Activated naive CD8-positive, alpha-beta T cell (primary cell): ENCODE data around the gene LIG1.

Source experiments
- H3K27ac Mint-ChIP-seq: one replicate; pipeline ENCODE4 v1.8.0; 2021; ENCODE audit warnings: mixed read lengths
- H3K27me3 Mint-ChIP-seq: one replicate; pipeline ENCODE4 v1.8.0; 2021; ENCODE audit warnings: mixed read lengths
- H3K36me3 Mint-ChIP-seq: one replicate; pipeline ENCODE4 v1.8.0; 2021; ENCODE audit warnings: mixed read lengths
- H3K4me1 Mint-ChIP-seq: one replicate; pipeline ENCODE4 v1.8.0; 2021; ENCODE audit warnings: low read depth, mixed read lengths
- H3K4me3 Mint-ChIP-seq: one replicate; pipeline ENCODE4 v1.8.0; 2021; ENCODE audit warnings: mild to moderate bottlenecking, mixed read lengths
- H3K9me3 Mint-ChIP-seq: one replicate; pipeline ENCODE4 v1.8.0; 2021; ENCODE audit warnings: low read depth, mixed read lengths

LIG1 gene

DNA sequence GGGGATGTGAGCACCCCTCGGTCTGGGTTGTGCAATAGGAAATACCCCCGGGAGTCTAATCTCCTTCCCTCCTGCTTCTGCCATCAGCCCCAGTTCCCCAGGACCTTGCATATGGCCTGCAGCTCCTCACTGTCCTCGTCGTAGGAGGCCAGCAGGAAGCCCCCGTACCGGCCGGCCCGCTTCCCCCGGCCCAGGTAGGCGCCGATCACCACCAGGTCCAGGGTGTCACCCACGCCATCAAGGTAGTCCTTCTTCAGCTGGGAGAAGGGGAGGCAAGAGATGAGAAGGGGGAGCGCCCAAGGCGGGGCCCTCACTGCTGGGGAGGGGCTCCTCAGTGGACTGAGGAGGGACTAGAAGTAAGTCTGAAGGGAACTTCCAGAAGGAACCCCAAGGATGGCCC is 49.1 kb downstream of the LIG1 start:
- H3K4me3 Mint-ChIP-seq = no peak overlapping the region
- H3K4me1 Mint-ChIP-seq = peaks cover 8% of the 10 kb centered on the region
- H3K27me3 Mint-ChIP-seq = no peaks in the 10 kb centered on the region
- no peaks in the 10 kb centered on the region for H3K9me3 Mint-ChIP-seq
- H3K36me3 Mint-ChIP-seq = peaks cover 12% of the 10 kb centered on the region
- H3K27ac Mint-ChIP-seq = no peak overlapping the region

DNA sequence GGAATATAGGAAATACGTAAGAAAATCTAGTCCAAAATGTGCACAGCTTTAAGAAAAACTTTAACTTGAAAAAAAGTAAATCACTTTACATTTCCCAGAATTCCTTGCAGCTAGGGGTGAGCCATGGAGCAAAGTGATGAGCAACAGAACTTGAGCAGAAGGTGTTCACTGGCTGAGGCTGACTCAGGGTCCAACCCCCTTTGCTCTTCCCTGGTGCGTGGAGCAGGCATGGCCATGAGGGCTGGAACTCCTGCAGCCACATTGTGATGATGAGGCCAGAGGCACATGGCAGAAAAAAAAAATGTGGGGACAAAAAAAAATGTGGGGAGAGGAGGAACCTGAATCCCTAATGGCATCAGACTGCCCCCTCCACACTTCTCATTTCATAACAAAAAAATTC is 49.6 kb downstream of the LIG1 start:
- Mint-ChIP-seq H3K4me1 (peaks cover 8% of the 10 kb centered on the region), H3K4me3 (no peak overlapping the region), H3K36me3 (peaks cover 12% of the 10 kb centered on the region), H3K27me3 (no peaks in the 10 kb centered on the region), H3K9me3 (no peaks in the 10 kb centered on the region), H3K27ac (no peak overlapping the region)

DNA sequence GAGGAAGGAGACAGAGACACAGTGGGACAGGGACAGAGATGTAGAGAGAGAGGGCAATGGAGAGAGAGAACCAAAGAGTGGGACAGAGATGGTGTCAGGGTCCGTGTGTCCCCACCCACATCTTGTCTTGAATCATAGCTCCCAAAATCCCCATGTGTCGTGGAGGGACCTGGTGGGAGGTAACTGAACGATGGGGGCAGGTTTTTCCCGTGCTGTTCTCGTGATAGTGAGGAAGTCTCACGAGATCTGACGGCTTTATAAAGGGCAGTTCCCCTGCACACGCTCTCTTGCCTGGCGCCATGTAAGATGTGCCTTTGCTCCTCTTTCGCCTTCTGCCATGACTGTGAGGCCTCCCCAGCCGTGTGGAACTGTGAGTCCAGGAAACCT is 52.0 kb downstream of the LIG1 start:
- Mint-ChIP-seq H3K36me3 (peaks cover 10% of the 10 kb centered on the region), H3K27me3 (no peaks in the 10 kb centered on the region), H3K4me3 (no peak overlapping the region), H3K9me3 (no peaks in the 10 kb centered on the region), H3K27ac (peak overlapping the region; percentile 74), H3K4me1 (peaks cover 4% of the 10 kb centered on the region)

DNA sequence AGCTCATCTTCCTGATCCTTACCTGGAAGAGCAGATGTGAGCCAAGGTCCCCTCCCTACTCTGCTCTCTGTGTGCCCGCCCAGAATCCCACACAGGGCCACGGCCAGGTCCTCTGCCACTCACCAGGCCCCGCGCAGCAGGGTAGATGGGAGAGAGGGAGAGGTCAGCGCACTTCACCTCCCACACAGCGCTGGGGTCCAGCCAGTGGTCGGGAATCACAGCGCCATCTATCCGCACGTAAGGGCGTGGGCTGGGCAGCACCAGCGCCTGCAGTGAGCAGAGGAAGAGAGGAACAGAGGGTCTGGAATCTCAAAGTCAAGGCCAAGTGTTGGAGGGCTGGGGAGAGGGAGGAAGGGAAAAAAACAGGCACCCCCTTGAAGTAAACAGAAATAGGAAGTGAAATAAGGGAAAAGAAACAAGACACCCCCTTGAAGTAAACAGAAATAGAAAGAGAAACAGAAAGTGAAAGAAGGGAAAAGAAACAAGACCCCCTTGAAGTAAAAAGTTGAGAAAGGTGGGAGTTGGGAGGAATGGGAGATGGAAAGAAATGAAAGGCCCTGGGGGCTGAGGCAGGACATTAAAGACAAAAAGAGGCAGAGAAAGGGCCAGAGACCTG is 52.5 kb downstream of the LIG1 start:
- H3K27me3 Mint-ChIP-seq = no peaks in the 10 kb centered on the region
- H3K4me3 Mint-ChIP-seq = no peak overlapping the region
- H3K27ac Mint-ChIP-seq = peak overlapping the region; percentile 74
- no peaks in the 10 kb centered on the region for H3K9me3 Mint-ChIP-seq
- H3K4me1 Mint-ChIP-seq = peaks cover 4% of the 10 kb centered on the region
- H3K36me3 Mint-ChIP-seq = peaks cover 10% of the 10 kb centered on the region

DNA sequence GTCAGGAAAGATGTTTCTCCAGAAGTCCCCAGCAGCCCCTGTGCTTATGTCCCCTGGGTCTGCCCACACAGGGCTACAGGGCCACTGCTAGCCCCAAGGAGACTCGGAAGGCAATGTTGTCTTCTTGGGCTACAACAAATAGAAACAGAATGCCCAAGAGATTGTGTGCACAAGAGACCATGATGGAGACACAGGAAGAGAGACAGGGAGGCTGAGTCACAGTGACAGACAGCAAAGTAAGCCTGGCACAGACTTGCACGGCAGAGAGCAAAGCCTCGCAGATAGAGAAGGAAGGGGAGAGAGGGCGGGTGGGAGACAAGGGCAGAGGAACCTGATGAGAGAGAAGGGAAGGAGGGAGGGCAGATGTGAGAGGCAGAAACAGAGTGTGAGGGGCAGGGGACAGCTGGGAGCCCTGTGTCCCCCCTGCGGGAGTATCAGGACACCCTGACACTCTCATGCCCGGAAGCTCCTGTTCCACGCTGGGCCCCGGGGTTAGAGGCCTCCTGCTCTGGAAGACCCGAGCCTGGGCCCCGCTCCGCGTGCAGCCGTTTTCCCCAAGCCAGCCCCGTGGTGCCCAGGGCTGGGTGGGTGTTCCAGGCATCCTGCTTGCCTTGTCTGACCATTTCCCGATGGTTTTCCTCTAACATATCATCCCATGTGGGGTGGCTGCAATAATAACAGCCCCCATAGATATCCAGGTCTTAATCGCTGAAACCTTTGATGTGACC is 56.8 kb downstream of the LIG1 start:
- Mint-ChIP-seq H3K27ac (peak overlapping the region; percentile 41), H3K36me3 (no peaks in the 10 kb centered on the region), H3K4me3 (no peak overlapping the region), H3K9me3 (no peaks in the 10 kb centered on the region), H3K27me3 (no peaks in the 10 kb centered on the region), H3K4me1 (peaks cover 11% of the 10 kb centered on the region)

DNA sequence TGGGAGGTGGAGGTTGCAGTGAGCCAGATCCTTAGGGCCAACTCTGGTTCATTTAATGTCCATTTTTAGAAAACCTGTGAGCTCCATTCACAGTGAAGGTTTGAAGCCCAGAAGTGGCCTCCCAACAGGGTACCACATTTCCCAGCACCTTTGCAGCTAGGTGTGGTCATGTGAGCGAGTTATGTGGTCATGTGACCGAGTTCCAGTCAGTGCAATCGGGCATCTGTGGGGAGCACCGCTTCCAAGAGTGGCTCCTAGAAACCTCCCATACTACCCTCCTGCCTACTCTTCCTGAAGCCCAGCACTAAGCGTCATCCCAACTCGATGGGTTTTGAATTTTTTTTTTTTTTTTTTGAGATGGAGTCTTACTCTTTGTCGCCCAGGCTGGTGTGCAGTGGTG is 58.9 kb downstream of the LIG1 start:
- H3K36me3 Mint-ChIP-seq = no peaks in the 10 kb centered on the region
- no peak overlapping the region for H3K27ac Mint-ChIP-seq
- no peaks in the 10 kb centered on the region for H3K27me3 Mint-ChIP-seq
- H3K9me3 Mint-ChIP-seq = no peaks in the 10 kb centered on the region
- H3K4me3 Mint-ChIP-seq = peak overlapping the region; percentile 87
- peaks cover 6% of the 10 kb centered on the region for H3K4me1 Mint-ChIP-seq

DNA sequence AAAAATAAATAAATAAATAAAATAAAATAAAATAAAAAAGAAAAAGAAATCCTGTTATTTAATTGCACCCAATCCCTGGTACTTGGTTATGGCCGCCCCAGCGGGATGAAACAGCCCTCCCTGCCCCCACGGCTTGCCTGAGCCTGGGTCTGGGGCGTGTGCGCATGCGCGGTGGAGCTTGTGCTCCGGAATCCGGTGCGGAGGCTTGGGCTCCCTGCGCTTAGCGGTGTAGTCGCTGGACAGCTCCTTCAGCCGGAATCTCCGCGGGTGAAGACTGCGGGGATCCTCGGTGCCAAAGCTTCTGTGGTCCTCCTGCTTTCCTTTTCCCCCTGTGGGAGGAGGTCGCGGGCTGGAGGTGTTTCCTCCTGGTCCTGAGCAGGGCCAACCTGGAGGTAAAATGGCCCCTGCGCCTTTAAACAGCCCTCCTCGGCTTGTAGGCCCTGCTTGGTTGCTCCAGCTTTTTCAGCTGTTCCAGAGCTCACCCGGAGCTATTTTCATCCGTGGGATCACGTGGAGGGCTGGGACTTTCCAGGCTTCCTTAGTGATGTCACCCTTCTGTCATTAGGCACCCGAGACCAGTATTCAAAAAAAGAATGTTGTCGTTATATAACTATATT is 59.7 kb downstream of the LIG1 start, which contains the start of gene PLA2G4C:
Gene PLA2G4C (minus strand): TSS at position 468 of the 617 bp plus-strand sequence. CDS start 4,288 bp downstream, outside the sequence.
- H3K9me3 Mint-ChIP-seq = no peaks in the 10 kb centered on the region
- peak within 1 kb of the TSS; percentile 87 for H3K27ac Mint-ChIP-seq
- no peaks in the 10 kb centered on the region for H3K36me3 Mint-ChIP-seq
- H3K4me1 Mint-ChIP-seq = peaks cover 6% of the 10 kb centered on the region
- peak within 1 kb of the TSS; percentile 87 for H3K4me3 Mint-ChIP-seq
- H3K27me3 Mint-ChIP-seq = no peaks in the 10 kb centered on the region

DNA sequence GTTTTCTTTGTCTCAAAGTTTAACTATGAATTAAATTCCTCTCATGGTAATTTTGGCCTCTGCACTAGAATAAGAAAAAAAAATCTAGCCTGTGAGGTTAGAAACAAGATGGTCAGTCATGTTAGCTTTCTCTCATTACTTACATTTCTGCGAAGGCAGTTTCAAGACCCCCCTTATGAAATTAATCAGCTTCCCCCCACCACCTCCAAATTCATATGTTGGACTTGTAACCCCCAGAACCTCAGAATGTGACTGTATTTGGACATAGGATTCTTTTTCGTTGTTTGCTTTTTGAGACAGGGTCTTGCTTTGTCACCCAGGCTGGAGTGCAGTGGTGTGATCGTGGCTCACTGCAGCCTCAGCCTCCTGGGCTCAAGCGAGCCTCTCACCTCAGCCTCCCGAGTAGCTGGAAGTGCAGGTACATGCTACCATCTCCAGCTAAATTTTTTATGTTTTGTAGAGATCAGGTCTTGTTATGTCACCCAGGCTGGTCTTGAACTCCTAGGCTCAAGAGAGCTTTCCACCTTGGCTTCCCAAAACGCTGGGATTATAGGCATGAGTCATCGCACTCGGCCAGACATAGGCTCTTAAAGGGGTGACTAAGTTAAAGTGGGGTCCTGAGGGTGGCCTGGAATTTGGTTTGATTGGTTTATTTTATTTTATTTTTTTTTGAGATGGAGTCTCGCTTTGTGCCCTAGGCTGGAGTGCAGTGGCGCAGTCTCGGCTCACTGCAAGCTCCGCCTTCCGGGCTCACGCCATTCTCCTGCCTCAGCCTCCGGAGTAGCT is 61.0 kb downstream of the LIG1 start:
- Mint-ChIP-seq H3K27me3 (no peaks in the 10 kb centered on the region), H3K36me3 (no peaks in the 10 kb centered on the region), H3K4me1 (peaks cover 6% of the 10 kb centered on the region), H3K27ac (no peak overlapping the region), H3K4me3 (peak overlapping the region; percentile 30), H3K9me3 (no peaks in the 10 kb centered on the region)

DNA sequence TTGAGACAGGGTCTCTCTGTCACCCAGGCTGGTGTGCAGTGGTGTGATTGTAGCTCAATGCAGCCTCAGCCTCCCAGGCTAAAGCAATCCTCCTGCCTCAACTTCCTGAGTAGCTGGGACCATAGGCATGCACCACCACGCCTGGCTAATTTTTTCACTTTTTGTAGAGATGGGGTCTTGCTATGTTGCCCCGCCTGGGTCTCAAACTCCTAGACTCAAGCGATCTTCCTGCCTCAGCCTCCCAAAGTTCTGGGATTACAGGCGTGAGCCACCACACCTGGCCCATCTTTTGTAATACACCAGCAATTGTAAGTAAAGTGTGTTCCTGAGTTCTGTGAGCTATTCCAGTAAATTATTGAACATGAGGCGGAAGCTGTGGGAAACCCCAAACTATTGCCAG is 66.2 kb downstream of the LIG1 start:
- H3K4me1 Mint-ChIP-seq = no peaks in the 10 kb centered on the region
- H3K36me3 Mint-ChIP-seq = peaks cover 2% of the 10 kb centered on the region
- H3K4me3 Mint-ChIP-seq = no peak overlapping the region
- no peak overlapping the region for H3K27ac Mint-ChIP-seq
- no peaks in the 10 kb centered on the region for H3K27me3 Mint-ChIP-seq
- no peaks in the 10 kb centered on the region for H3K9me3 Mint-ChIP-seq

DNA sequence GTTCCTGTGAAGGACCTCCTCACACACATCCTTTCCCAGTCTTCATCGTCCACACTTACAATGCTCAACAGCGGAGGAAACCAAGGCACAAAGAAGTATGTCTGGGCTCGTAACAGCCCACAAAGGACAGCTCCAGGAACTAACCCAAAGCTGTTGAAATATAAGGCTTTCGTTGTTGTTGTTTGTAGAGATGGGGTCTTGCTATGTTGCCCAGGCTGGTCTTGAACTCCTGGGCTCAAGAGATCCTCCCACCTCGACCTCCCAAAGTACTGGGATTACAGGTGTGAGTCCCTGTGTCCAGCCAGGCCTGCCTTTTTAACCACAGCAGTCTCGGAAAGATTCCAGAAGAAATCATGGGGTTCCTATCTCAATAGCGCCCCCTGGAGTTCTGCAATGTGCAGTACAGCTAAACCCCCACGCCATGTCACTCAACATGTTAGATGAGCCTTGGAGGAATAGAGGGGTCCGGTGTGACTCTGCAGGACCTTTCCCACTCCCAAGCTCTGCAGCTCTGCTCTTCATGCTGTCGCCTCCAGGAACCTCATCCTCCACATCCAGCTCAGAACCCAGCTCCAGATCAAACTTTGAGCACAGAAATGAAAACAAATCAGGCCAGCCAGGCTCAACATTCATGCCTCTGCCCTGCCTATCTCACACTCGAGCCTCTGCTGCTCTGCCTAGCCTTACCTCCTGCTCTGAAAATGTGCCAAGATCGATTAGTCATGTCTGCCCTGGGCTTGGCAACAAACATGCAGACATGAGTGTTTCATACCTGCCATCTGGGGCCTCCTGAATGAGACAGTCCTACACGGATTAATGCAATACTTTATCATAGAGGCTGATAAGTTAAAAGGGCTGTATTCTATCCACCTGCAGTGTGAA is 67.0 kb downstream of the LIG1 start:
- Mint-ChIP-seq H3K4me3 (no peak overlapping the region), H3K27ac (no peak overlapping the region), H3K36me3 (peaks cover 2% of the 10 kb centered on the region), H3K4me1 (no peaks in the 10 kb centered on the region), H3K9me3 (no peaks in the 10 kb centered on the region), H3K27me3 (no peaks in the 10 kb centered on the region)

DNA sequence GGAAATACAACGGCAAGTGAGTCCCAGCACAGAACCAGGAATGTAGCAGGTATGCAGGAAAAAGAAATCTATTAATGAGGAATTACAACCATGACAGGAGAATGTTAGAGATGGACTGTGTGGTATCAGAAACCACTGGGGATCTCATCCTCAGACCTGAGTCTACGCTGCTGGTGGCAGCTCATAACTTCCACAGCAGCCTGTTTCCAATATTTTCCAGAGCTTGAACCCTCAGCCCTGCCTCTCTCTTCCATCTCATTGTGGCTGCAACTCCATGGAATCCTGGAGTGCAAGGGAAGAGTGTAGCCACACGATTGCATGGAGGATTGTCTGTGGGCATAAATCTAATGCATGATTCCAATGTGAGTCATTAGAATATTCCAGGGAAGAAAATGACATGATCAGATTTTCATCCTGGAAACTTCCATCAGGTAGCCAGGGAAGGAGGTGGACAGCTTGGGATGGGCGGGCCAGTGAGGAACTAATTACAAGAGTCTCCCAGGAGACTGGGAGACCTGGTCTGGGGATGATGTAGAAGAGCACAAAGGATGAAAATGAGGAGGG is 74.5 kb downstream of the LIG1 start:
- Mint-ChIP-seq H3K4me1 (no peaks in the 10 kb centered on the region), H3K27me3 (peaks cover 4% of the 10 kb centered on the region), H3K27ac (no peak overlapping the region), H3K9me3 (peaks cover 12% of the 10 kb centered on the region), H3K36me3 (peaks cover 23% of the 10 kb centered on the region), H3K4me3 (no peak overlapping the region)

DNA sequence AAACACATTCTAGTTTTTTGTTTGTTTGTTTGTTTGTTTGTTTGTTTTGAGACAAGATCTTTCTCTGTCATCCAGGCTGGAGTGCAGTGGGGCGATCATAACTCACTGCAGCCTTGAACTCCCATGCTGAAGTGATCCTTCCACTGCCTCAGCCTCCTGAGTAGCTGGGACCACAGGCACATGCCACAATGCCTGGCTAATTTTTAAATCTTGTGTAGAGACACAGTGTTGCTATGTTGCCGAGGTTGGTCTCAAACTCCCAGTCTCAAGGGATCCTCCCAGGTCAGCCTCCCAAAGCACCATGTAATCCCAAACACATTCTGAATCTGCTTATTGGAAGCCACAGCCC is 75.3 kb downstream of the LIG1 start:
- Mint-ChIP-seq H3K27ac (no peak overlapping the region), H3K9me3 (peaks cover 12% of the 10 kb centered on the region), H3K4me1 (no peaks in the 10 kb centered on the region), H3K27me3 (peaks cover 4% of the 10 kb centered on the region), H3K4me3 (no peak overlapping the region), H3K36me3 (peaks cover 23% of the 10 kb centered on the region)

DNA sequence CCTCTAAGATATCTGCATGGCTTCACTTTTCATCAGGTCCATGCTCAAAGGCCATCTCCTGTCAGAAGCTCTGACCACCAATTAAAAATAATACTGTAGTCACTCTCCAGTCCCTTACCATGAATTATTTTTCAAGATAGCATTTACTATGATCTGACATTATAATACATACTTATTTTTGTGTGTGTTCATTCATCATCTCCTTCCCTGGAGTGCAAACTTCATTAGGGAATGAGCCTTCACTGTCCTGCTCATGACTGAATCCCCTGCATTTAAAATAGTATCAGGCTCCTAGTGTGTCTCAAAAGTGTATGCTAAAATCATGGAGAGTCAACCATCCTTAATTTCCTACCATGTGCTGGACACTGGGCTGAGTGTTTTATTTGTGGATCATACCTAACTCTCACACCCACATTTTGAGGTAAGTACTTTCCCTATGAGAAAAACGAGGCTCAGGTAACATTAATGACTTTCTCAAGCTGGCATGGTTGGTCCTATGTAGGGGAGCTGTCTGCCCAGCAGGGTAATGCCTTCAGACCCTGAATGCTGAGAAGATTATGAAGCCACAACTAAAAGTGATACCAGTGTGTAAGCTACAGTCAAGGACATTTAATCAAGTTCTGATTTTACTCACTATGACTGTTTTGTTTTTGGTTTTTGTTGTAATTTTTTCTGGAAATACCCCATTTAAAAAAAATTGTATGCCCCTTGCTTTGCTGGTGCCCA is 75.9 kb downstream of the LIG1 start:
- H3K4me3 Mint-ChIP-seq = no peak overlapping the region

More for the DNA sequence above, 75.9 kb downstream of the LIG1 start:
- H3K36me3 Mint-ChIP-seq = peaks cover 23% of the 10 kb centered on the region
- H3K27me3 Mint-ChIP-seq = peaks cover 4% of the 10 kb centered on the region
- no peak overlapping the region for H3K27ac Mint-ChIP-seq
- H3K4me1 Mint-ChIP-seq = no peaks in the 10 kb centered on the region
- peaks cover 12% of the 10 kb centered on the region for H3K9me3 Mint-ChIP-seq
